ENCODE data around the gene PRKCA. TPM values are rescaled to one million over a fixed set of nuclear protein-coding genes. Genes with fewer than 3 reads are reported as not detected.
"Not testable (repeated sequence)": the region's sequence is repeated elsewhere in the genome, so short reads cannot be mapped to it uniquely, and the experiment has no call there.

Gene PRKCA
- total RNA-seq, 3 donors from 2014 or later, result 42.3 to 77.7 (median 56.3) TPM

DNA sequence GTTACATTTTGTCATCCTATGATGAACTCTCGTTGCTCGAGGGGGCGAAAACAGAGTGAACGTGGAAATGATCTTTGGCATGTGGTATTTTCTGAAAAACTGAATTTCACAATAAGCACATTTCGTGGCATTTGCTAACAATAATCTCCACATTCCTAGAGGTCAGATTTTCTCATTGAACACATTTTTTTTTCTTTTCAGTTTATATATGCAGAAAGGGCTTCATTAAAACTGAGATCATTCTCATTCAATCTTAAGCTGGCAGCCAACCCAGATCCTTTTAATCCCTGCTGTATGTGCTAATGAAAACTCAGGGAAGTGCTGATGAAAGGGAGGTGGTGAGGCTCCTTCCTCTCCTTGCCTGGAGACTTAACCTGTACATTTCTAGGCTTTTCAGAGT lies 52.6 kb downstream of the PRKCA start:
- Histone ChIP-seq H3K9me3 (no peaks in the 10 kb centered on the region), H3K4me1 (ENCODE audit: low read depth) (peaks cover 22% of the 10 kb centered on the region), H3K4me3 (no peak overlapping the region), H3K36me3 (ENCODE audit: low read depth) (no peaks in the 10 kb centered on the region)
- DNase-seq (no peak), ATAC-seq (no peak)
- intact Hi-C loops (cut with DNase I, micrococcal nuclease), result no loop called here
- TF ChIP-seq, protein P1, sequence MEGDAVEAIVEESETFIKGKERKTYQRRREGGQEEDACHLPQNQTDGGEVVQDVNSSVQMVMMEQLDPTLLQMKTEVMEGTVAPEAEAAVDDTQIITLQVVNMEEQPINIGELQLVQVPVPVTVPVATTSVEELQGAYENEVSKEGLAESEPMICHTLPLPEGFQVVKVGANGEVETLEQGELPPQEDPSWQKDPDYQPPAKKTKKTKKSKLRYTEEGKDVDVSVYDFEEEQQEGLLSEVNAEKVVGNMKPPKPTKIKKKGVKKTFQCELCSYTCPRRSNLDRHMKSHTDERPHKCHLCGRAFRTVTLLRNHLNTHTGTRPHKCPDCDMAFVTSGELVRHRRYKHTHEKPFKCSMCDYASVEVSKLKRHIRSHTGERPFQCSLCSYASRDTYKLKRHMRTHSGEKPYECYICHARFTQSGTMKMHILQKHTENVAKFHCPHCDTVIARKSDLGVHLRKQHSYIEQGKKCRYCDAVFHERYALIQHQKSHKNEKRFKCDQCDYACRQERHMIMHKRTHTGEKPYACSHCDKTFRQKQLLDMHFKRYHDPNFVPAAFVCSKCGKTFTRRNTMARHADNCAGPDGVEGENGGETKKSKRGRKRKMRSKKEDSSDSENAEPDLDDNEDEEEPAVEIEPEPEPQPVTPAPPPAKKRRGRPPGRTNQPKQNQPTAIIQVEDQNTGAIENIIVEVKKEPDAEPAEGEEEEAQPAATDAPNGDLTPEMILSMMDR (IDR thresholded peaks at IDR 0.05), result no peak

DNA sequence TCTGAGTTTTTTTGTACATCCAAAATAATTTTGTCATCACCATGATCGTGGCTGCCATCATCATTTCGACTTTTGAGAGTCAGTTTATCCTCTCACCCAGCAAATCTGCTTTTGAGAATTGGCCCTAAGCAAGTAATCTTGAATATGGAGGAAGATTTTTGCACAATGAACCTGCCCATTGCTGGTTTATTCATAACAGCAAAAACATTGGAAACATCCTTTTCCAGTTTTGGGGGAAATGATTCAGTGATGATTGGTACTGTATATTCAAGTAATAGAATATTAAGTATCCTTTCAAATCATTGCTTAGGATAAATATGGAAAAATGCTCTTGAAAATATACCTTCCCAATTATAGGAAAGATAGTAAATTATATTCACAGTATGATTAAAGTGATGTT lies 53.1 kb downstream of the PRKCA start:
- Histone ChIP-seq H3K9me3 (no peaks in the 10 kb centered on the region), H3K4me3 (no peak overlapping the region), H3K36me3 (ENCODE audit: low read depth) (no peaks in the 10 kb centered on the region), H3K4me1 (ENCODE audit: low read depth) (peaks cover 20% of the 10 kb centered on the region)
- DNase-seq, result no peak
- intact Hi-C loops (cut with DNase I, micrococcal nuclease), result no loop called here
- TF ChIP-seq, protein P1 (IDR thresholded peaks at IDR 0.05), result no peak
- ATAC-seq, result no peak

DNA sequence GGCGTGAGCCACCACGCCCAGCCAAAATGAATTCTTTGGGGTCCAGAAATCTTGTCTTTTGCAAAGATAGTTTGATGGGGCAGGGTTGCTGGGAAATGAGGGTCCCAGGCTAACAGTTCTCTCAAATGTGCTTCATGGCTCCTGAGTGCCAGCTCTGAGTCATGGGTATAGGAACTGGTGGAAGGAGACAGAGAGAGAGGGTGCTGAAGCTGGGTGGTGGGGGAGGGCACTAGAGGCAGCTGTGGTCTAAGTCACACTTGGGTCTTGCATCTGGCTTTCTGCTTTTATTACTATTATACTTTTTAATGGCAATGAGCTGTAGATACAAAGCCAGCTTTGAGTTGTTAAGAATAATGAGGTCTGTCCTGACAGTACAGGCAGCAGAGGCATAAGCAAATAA lies 54.6 kb downstream of the PRKCA start:
- no peak for ATAC-seq
- intact Hi-C loops (cut with DNase I, micrococcal nuclease), result no loop called here
- no peak for DNase-seq

DNA sequence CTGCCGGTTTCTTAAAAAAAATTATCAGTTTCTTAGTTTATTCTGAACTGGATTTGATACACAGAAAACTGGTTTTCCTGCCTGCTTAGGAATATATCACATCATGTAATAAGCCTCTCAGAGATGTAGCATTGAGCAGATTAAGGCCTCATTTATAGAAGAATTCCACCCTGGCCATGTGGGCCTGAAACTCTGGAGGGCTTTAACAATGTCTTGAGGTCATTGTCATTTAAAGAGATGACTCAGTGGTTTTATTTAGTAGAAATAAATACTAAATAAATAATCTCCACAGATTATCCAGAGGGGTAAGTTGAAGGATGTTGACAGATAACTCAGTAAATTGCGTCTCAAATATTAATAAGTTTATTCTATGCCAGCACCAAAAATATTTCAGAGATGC lies 56.9 kb downstream of the PRKCA start:
- no peak for ATAC-seq
- H3K4me1 ChIP-seq (ENCODE audit: low read depth), result peaks cover under 1% of the 10 kb centered on the region
- TF ChIP-seq, protein P1 (IDR thresholded peaks at IDR 0.05), result no peak
- intact Hi-C loops (cut with DNase I, micrococcal nuclease), result no loop called here
- H3K4me3 ChIP-seq, result no peak overlapping the region
- no peaks in the 10 kb centered on the region for H3K36me3 ChIP-seq (ENCODE audit: low read depth)
- DNase-seq, result no peak
- H3K9me3 ChIP-seq, result no peaks in the 10 kb centered on the region

More for the DNA sequence above, 54.6 kb downstream of the PRKCA start:
- H3K4me1 ChIP-seq (ENCODE audit: low read depth), result peaks cover 5% of the 10 kb centered on the region
- H3K9me3 ChIP-seq, result no peaks in the 10 kb centered on the region
- no peak overlapping the region for H3K4me3 ChIP-seq
- TF ChIP-seq, protein P1 (IDR thresholded peaks at IDR 0.05), result no peak
- H3K36me3 ChIP-seq (ENCODE audit: low read depth), result no peaks in the 10 kb centered on the region

GRCh38 chr17:66360961-66361565 lies 58.6 kb downstream of the PRKCA start:
- DNase-seq; H3K36me3 ChIP-seq (ENCODE audit: low read depth); H3K4me1 ChIP-seq (ENCODE audit: low read depth); H3K4me3 ChIP-seq; H3K9me3 ChIP-seq; ATAC-seq; intact Hi-C loops (cut with DNase I, micrococcal nuclease): not testable (repeated sequence)

- DNase-seq, result no peak
- Histone ChIP-seq H3K4me3 (no peak overlapping the region), H3K9me3 (no peaks in the 10 kb centered on the region), H3K36me3 (ENCODE audit: low read depth) (no peaks in the 10 kb centered on the region), H3K4me1 (ENCODE audit: low read depth) (peaks cover 2% of the 10 kb centered on the region)
- ATAC-seq, result no peak
- intact Hi-C loops (cut with DNase I, micrococcal nuclease), result no loop called here
- TF ChIP-seq, protein P1 (IDR thresholded peaks at IDR 0.05), result no peak
These were observed 62.1 kb downstream of the PRKCA start for GRCh38 chr17:66364508-66364907.
